B cell (primary cell): ENCODE results near the gene TMEM266.

Source experiments
- EZH2 ChIP-seq: IDR thresholded peaks from 2 replicates; pipeline ENCODE4 v1.6.1; 2012; ENCODE audit warnings: borderline replicate concordance, low read depth, mild to moderate bottlenecking, moderate library complexity, low read length; ENCODE audit not compliant: insufficient read depth, poor library complexity, severe bottlenecking
- TF ChIP-seq, protein P1 (sequence below): fragments of 200-600 bp; IDR thresholded peaks from one replicate; pipeline ENCODE4 v1.8.0; 2022; ENCODE audit warnings: antibody characterized with exemption, mild to moderate bottlenecking

GRCh38 chr15:76180321-76180720 is 120.5 kb downstream of the TMEM266 start:
- TF ChIP-seq, protein P1, sequence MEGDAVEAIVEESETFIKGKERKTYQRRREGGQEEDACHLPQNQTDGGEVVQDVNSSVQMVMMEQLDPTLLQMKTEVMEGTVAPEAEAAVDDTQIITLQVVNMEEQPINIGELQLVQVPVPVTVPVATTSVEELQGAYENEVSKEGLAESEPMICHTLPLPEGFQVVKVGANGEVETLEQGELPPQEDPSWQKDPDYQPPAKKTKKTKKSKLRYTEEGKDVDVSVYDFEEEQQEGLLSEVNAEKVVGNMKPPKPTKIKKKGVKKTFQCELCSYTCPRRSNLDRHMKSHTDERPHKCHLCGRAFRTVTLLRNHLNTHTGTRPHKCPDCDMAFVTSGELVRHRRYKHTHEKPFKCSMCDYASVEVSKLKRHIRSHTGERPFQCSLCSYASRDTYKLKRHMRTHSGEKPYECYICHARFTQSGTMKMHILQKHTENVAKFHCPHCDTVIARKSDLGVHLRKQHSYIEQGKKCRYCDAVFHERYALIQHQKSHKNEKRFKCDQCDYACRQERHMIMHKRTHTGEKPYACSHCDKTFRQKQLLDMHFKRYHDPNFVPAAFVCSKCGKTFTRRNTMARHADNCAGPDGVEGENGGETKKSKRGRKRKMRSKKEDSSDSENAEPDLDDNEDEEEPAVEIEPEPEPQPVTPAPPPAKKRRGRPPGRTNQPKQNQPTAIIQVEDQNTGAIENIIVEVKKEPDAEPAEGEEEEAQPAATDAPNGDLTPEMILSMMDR = no peak
- TF ChIP-seq EZH2 = no peak
